ENCODE data around the gene OR6X1.

OR6X1 gene

DNA sequence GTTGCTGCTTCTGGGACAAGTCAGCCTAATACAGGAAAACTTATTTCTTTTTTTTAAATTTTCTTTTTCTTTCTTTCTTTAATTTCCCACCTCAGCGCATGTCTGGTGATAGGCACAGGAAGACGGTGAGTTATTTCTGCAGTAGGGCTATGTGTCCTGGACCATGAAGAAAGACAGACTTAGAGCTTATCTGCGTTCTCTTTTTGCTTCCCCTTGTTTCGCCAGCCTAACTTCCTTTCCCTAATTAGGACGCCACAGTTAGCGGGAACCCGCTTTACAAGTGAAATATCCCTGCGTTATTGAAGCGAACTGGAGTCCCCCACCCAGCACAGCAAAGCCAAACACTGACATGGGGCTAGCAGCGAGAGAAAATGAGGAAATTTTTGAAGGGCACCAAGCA, 43.2 kb upstream of the OR6X1 start:
- no peaks in the 10 kb centered on the region for H3K9me3 ChIP-seq (ENCODE audit: low read length)

DNA sequence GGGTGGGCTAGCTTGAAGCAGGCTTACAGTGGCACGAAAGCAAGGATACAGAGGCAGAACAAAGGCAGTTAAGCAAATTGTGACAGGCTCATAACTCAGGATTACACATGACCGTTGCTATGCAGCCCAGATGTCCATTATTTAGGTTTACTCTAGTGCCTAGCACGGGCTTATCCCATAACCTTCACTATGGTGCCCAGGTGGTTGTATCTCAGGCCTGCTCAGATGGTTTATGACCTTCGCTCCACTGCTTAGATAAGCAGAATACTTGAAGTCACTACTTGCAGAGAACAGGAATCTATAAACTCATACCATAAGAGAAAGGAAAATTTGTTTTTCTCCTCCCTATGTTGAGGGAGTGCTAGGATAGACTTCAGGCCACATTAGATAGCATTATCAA, 42.8 kb upstream of the OR6X1 start:
- Histone ChIP-seq H3K4me2 (ENCODE audit: low read length) (no peak overlapping the region), H3K9me3 (ENCODE audit: low read length) (no peaks in the 10 kb centered on the region), H3K27ac (ENCODE audit: low read depth, low read length, poor library complexity, severe bottlenecking) (no peak overlapping the region), H2AFZ (ENCODE audit: low read length) (no peak overlapping the region), H3K9ac (ENCODE audit: low read length) (no peak overlapping the region), H3K4me1 (ENCODE audit: insufficient read depth, low read length, severe bottlenecking) (no peaks in the 10 kb centered on the region), H3K4me3 (ENCODE audit: low read depth, low read length, poor library complexity, severe bottlenecking) (no peak overlapping the region), H4K20me1 (ENCODE audit: insufficient read depth, low read length) (no peaks in the 10 kb centered on the region), H3K27me3 (ENCODE audit: insufficient read depth, low read length) (no peaks in the 10 kb centered on the region), H3K36me3 (ENCODE audit: insufficient read depth, low read length) (no peaks in the 10 kb centered on the region), H3F3A (ENCODE audit: insufficient read depth, low read length) (no peaks in the 10 kb centered on the region), H3K9me2 (ENCODE audit: low read depth, low read length) (no peaks in the 10 kb centered on the region), H3K79me2 (ENCODE audit: insufficient read depth, low read length) (no peaks in the 10 kb centered on the region)
- TF ChIP-seq, protein P1, sequence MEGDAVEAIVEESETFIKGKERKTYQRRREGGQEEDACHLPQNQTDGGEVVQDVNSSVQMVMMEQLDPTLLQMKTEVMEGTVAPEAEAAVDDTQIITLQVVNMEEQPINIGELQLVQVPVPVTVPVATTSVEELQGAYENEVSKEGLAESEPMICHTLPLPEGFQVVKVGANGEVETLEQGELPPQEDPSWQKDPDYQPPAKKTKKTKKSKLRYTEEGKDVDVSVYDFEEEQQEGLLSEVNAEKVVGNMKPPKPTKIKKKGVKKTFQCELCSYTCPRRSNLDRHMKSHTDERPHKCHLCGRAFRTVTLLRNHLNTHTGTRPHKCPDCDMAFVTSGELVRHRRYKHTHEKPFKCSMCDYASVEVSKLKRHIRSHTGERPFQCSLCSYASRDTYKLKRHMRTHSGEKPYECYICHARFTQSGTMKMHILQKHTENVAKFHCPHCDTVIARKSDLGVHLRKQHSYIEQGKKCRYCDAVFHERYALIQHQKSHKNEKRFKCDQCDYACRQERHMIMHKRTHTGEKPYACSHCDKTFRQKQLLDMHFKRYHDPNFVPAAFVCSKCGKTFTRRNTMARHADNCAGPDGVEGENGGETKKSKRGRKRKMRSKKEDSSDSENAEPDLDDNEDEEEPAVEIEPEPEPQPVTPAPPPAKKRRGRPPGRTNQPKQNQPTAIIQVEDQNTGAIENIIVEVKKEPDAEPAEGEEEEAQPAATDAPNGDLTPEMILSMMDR (IDR thresholded peaks at IDR 0.05; ENCODE audit: low read length) = no peak
- TF ChIP-seq EZH2 (IDR thresholded peaks at IDR 0.05; ENCODE audit: borderline replicate concordance, low read length) = no peak

More for the DNA sequence above, 43.2 kb upstream of the OR6X1 start:
- Histone ChIP-seq H3K27ac (ENCODE audit: low read depth, low read length, poor library complexity, severe bottlenecking) (no peak overlapping the region), H3K9me2 (ENCODE audit: low read depth, low read length) (no peaks in the 10 kb centered on the region), H3K4me2 (ENCODE audit: low read length) (no peak overlapping the region), H3F3A (ENCODE audit: insufficient read depth, low read length) (no peaks in the 10 kb centered on the region), H3K4me1 (ENCODE audit: insufficient read depth, low read length, severe bottlenecking) (no peaks in the 10 kb centered on the region), H3K9ac (ENCODE audit: low read length) (no peak overlapping the region), H2AFZ (ENCODE audit: low read length) (no peak overlapping the region), H3K36me3 (ENCODE audit: insufficient read depth, low read length) (no peaks in the 10 kb centered on the region), H3K79me2 (ENCODE audit: insufficient read depth, low read length) (no peaks in the 10 kb centered on the region), H3K27me3 (ENCODE audit: insufficient read depth, low read length) (no peaks in the 10 kb centered on the region), H3K4me3 (ENCODE audit: low read depth, low read length, poor library complexity, severe bottlenecking) (no peak overlapping the region), H4K20me1 (ENCODE audit: insufficient read depth, low read length) (no peaks in the 10 kb centered on the region)
- TF ChIP-seq, protein P1 (IDR thresholded peaks at IDR 0.05; ENCODE audit: low read length) = no peak
- TF ChIP-seq EZH2 (IDR thresholded peaks at IDR 0.05; ENCODE audit: borderline replicate concordance, low read length) = no peak

DNA sequence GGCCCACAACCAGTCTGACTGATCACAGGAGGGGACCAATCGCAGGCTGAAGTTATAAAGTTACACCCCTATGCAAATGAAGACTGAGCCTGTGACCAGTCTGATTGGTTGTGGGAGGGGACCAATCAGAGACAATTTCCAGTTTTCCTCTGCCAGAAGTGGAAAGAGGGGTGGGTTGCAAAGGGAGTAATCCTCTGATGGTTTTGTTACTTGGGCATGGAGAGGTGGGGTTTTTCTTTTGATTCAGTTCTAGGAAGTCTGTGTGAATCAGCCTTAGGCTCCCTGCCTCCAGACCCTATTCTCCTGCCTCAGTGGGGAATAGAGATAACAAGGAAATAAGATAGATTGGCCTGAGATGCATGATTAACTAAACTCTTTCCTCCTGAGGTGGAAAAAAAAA, 41.9 kb upstream of the OR6X1 start:
- Histone ChIP-seq H3K27ac (ENCODE audit: low read depth, low read length, poor library complexity, severe bottlenecking) (no peak overlapping the region), H3K4me1 (ENCODE audit: insufficient read depth, low read length, severe bottlenecking) (no peaks in the 10 kb centered on the region), H3K4me2 (ENCODE audit: low read length) (no peak overlapping the region), H3K36me3 (ENCODE audit: insufficient read depth, low read length) (no peaks in the 10 kb centered on the region), H3K4me3 (ENCODE audit: low read depth, low read length, poor library complexity, severe bottlenecking) (no peak overlapping the region), H3K9me3 (ENCODE audit: low read length) (no peaks in the 10 kb centered on the region), H3K27me3 (ENCODE audit: insufficient read depth, low read length) (no peaks in the 10 kb centered on the region), H3F3A (ENCODE audit: insufficient read depth, low read length) (no peaks in the 10 kb centered on the region), H4K20me1 (ENCODE audit: insufficient read depth, low read length) (no peaks in the 10 kb centered on the region), H2AFZ (ENCODE audit: low read length) (no peak overlapping the region), H3K9me2 (ENCODE audit: low read depth, low read length) (no peaks in the 10 kb centered on the region), H3K9ac (ENCODE audit: low read length) (no peak overlapping the region), H3K79me2 (ENCODE audit: insufficient read depth, low read length) (no peaks in the 10 kb centered on the region)
- TF ChIP-seq EZH2 (IDR thresholded peaks at IDR 0.05; ENCODE audit: borderline replicate concordance, low read length) = no peak
- TF ChIP-seq, protein P1 (IDR thresholded peaks at IDR 0.05; ENCODE audit: low read length) = no peak

Measured in OCI-LY1 (cell line).